HepG2 (cell line): ENCODE measurements around the gene AUH. TPM values are rescaled to one million over a fixed set of nuclear protein-coding genes. Genes with fewer than 3 reads are reported as not detected.

ENCODE experiments used
- BORCS8-MEF2B ChIP-seq: sonication (generic); formaldehyde crosslinking; IDR thresholded peaks from 2 replicates; pipeline ENCODE4 v1.8.0; 2022; ENCODE audit warnings: mild to moderate bottlenecking, missing genetic modification reagents
- FOSL2 ChIP-seq: sonication (generic); formaldehyde crosslinking; IDR thresholded peaks from 2 replicates; pipeline ENCODE4 v1.4.0; 2020; ENCODE audit warnings: missing genetic modification reagents
- HDAC6 ChIP-seq: fragments of 200-600 bp; sonication (generic); IDR thresholded peaks from 2 replicates; pipeline ENCODE4 v1.7.0; 2017; ENCODE audit warnings: mild to moderate bottlenecking, antibody characterized with exemption, low read length, low read depth
- KLF15 ChIP-seq: sonication (generic); formaldehyde crosslinking; IDR thresholded peaks from 2 replicates; pipeline ENCODE4 v1.8.1; 2023; ENCODE audit warnings: borderline replicate concordance, mild to moderate bottlenecking, inconsistent platforms, missing genetic modification reagents, mixed read lengths
- KMT2A ChIP-seq: sonication (generic); formaldehyde crosslinking; IDR thresholded peaks from 2 replicates; pipeline ENCODE4 v1.4.0; 2020; ENCODE audit warnings: missing genetic modification reagents
- MED8 ChIP-seq: sonication (generic); formaldehyde crosslinking; IDR thresholded peaks from 2 replicates; pipeline ENCODE4 v1.8.1; 2023; ENCODE audit warnings: mild to moderate bottlenecking, missing genetic modification reagents; ENCODE audit not compliant: insufficient replicate concordance
- MXI1 ChIP-seq: IDR thresholded peaks from 3 replicates; pipeline ENCODE4 v1.6.1; 2012; ENCODE audit warnings: low read depth, low read length, inconsistent platforms, borderline replicate concordance
- NFE2L1 ChIP-seq: sonication (generic); formaldehyde crosslinking; IDR thresholded peaks from 2 replicates; pipeline ENCODE4 v1.4.0; 2020; ENCODE audit warnings: missing genetic modification reagents, mild to moderate bottlenecking, borderline replicate concordance
- SALL1 ChIP-seq: sonication (generic); formaldehyde crosslinking; IDR thresholded peaks from 2 replicates; pipeline ENCODE4 v1.8.0; 2022; ENCODE audit warnings: mild to moderate bottlenecking, missing genetic modification reagents
- SIX1 ChIP-seq: sonication (generic); formaldehyde crosslinking; IDR thresholded peaks from 2 replicates; pipeline ENCODE4 v1.4.0; 2020; ENCODE audit warnings: missing genetic modification reagents, borderline replicate concordance
- TSC22D2 ChIP-seq: sonication (generic); formaldehyde crosslinking; IDR thresholded peaks from 2 replicates; pipeline ENCODE4 v1.5.1; 2020; ENCODE audit warnings: missing genetic modification reagents, mild to moderate bottlenecking, borderline replicate concordance
- ZNF547 ChIP-seq: sonication (generic); formaldehyde crosslinking; IDR thresholded peaks from 2 replicates; pipeline ENCODE4 v1.5.1; 2020; ENCODE audit warnings: mild to moderate bottlenecking, missing genetic modification reagents
- ZNF619 ChIP-seq: sonication (generic); formaldehyde crosslinking; IDR thresholded peaks from 2 replicates; pipeline ENCODE4 v1.4.0; 2020; ENCODE audit warnings: mild to moderate bottlenecking, missing genetic modification reagents
- ZNF891 ChIP-seq: sonication (generic); formaldehyde crosslinking; IDR thresholded peaks from 2 replicates; pipeline ENCODE4 v1.5.0; 2020; ENCODE audit warnings: mild to moderate bottlenecking, missing genetic modification reagents
- ZSCAN9 ChIP-seq: IDR thresholded peaks from 2 replicates; pipeline ENCODE4 v1.6.1; 2016; ENCODE audit warnings: borderline replicate concordance
- polyA plus RNA-seq, 8 experiments: library from polyadenylated mRNA; depleted of rRNA in 3 of 8; stranded (reverse) in 7 of 8; unstranded in 1 of 8; fragments of >200 nt; fragmentation: Illumina TruSeq in 4 of 8; extraction: Trizol in 4 of 8; gene quantifications; 2 replicates each; pipeline versions ENCODE4 v1.2.1 to v1.2.3, GENCODE V29; 2011 to 2016; ENCODE audit warnings: low read depth in 4 of 8, missing spikeins in 1 of 8, mixed read lengths in 1 of 8; ENCODE audit not compliant: insufficient read depth in 1 of 8
- total RNA-seq, 5 experiments: library from RNA; depleted of rRNA; stranded (reverse); fragments of >200 nt; fragmentation: Illumina TruSeq; extraction: Trizol; gene quantifications; 2 replicates each; pipeline ENCODE4 v1.2.3, GENCODE V29; 2016; ENCODE audit warnings: low read depth in 1 of 5
- TF ChIP-seq, protein P1 (sequence below): sonication (generic); formaldehyde crosslinking; IDR thresholded peaks from 2 replicates; pipeline ENCODE4 v1.4.0; 2020; ENCODE audit warnings: missing genetic modification reagents
- TF ChIP-seq, protein P2 (sequence below): IDR thresholded peaks from 2 replicates; pipeline ENCODE4 v1.6.1; 2016; ENCODE audit warnings: mild to moderate bottlenecking
- TF ChIP-seq, protein P3 (sequence below): sonication (generic); formaldehyde crosslinking; IDR thresholded peaks from 2 replicates; pipeline ENCODE4 v1.4.0; 2020; ENCODE audit warnings: missing genetic modification reagents

Gene AUH
- total and polyA plus RNA-seq, 2 of the 13 experiments (the other 11 are each of a cell fraction or from before 2014, with no cell fraction given): 25.8 to 31.9 TPM

DNA sequence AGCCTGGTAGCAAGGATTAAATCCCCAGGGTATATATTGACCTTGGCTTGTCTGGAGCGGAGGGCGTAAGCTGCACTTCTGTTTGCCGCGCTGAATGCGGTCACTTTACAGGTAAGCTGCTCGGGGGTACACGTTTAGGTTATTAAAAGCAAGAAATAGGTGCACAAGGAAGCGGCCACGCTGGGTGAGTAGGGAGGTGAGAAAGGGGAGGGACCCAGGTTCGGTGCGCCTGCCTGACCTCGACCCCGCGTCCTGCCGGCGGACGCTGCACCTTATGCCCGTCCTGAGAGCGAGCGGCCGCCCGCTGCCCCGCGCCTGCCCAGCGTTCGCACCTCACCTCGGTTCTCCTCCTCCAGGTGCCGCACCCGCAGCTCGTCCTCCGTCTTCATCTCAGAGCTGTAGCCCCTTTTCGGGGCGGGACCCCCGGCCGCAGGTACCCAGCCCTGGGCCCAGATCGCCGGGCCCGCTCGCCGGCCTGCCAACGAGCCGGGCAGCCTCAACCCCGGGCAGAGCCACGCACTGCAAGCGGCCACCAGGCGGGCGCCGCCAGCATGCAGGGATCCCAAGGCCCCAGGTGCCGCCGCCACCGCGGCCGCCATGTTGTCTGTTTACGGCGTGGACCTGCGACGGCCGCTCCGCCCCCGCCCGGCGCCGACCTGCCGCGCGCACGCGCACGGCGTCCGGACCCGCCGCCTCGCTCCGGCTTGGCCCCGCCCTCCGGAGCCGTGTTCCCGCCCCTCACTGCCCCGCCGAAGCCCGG is at the start of gene AUH (continued):
- TF ChIP-seq, protein P1, sequence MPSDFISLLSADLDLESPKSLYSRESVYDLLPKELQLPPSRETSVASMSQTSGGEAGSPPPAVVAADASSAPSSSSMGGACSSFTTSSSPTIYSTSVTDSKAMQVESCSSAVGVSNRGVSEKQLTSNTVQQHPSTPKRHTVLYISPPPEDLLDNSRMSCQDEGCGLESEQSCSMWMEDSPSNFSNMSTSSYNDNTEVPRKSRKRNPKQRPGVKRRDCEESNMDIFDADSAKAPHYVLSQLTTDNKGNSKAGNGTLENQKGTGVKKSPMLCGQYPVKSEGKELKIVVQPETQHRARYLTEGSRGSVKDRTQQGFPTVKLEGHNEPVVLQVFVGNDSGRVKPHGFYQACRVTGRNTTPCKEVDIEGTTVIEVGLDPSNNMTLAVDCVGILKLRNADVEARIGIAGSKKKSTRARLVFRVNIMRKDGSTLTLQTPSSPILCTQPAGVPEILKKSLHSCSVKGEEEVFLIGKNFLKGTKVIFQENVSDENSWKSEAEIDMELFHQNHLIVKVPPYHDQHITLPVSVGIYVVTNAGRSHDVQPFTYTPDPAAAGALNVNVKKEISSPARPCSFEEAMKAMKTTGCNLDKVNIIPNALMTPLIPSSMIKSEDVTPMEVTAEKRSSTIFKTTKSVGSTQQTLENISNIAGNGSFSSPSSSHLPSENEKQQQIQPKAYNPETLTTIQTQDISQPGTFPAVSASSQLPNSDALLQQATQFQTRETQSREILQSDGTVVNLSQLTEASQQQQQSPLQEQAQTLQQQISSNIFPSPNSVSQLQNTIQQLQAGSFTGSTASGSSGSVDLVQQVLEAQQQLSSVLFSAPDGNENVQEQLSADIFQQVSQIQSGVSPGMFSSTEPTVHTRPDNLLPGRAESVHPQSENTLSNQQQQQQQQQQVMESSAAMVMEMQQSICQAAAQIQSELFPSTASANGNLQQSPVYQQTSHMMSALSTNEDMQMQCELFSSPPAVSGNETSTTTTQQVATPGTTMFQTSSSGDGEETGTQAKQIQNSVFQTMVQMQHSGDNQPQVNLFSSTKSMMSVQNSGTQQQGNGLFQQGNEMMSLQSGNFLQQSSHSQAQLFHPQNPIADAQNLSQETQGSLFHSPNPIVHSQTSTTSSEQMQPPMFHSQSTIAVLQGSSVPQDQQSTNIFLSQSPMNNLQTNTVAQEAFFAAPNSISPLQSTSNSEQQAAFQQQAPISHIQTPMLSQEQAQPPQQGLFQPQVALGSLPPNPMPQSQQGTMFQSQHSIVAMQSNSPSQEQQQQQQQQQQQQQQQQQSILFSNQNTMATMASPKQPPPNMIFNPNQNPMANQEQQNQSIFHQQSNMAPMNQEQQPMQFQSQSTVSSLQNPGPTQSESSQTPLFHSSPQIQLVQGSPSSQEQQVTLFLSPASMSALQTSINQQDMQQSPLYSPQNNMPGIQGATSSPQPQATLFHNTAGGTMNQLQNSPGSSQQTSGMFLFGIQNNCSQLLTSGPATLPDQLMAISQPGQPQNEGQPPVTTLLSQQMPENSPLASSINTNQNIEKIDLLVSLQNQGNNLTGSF (CRISPR knock-in tag): 0 out of 2 replicates have a peak, but pooled peaks have one; percentile 42
- TF ChIP-seq SIX1 (CRISPR knock-in tag): no peak
- no peak for TF ChIP-seq KLF15 (CRISPR knock-in tag)
- 0 out of 2 replicates have a peak, but pooled peaks have one; percentile 17 for TF ChIP-seq FOSL2
- TF ChIP-seq ZSCAN9 (CRISPR knock-in tag): no peak
- peak; percentile 53 for TF ChIP-seq SALL1 (CRISPR knock-in tag)
- TF ChIP-seq BORCS8-MEF2B (CRISPR knock-in tag): peak; percentile 73; the same call in 1 of the 2 replicates
- peak; percentile 13 for TF ChIP-seq MED8 (CRISPR knock-in tag)
- TF ChIP-seq, protein P2, sequence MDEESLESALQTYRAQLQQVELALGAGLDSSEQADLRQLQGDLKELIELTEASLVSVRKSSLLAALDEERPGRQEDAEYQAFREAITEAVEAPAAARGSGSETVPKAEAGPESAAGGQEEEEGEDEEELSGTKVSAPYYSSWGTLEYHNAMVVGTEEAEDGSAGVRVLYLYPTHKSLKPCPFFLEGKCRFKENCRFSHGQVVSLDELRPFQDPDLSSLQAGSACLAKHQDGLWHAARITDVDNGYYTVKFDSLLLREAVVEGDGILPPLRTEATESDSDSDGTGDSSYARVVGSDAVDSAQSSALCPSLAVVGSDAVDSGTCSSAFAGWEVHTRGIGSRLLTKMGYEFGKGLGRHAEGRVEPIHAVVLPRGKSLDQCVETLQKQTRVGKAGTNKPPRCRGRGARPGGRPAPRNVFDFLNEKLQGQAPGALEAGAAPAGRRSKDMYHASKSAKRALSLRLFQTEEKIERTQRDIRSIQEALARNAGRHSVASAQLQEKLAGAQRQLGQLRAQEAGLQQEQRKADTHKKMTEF (CRISPR knock-in tag): peak; percentile 74; the same call in 1 of the 2 replicates
- TF ChIP-seq, protein P3, sequence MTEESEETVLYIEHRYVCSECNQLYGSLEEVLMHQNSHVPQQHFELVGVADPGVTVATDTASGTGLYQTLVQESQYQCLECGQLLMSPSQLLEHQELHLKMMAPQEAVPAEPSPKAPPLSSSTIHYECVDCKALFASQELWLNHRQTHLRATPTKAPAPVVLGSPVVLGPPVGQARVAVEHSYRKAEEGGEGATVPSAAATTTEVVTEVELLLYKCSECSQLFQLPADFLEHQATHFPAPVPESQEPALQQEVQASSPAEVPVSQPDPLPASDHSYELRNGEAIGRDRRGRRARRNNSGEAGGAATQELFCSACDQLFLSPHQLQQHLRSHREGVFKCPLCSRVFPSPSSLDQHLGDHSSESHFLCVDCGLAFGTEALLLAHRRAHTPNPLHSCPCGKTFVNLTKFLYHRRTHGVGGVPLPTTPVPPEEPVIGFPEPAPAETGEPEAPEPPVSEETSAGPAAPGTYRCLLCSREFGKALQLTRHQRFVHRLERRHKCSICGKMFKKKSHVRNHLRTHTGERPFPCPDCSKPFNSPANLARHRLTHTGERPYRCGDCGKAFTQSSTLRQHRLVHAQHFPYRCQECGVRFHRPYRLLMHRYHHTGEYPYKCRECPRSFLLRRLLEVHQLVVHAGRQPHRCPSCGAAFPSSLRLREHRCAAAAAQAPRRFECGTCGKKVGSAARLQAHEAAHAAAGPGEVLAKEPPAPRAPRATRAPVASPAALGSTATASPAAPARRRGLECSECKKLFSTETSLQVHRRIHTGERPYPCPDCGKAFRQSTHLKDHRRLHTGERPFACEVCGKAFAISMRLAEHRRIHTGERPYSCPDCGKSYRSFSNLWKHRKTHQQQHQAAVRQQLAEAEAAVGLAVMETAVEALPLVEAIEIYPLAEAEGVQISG: peak; percentile 67; the same call in 1 of the 2 replicates
- peak; percentile 79 for TF ChIP-seq ZNF547
- no peak for TF ChIP-seq HDAC6
- 0 out of 2 replicates have a peak, but pooled peaks have one; percentile 43 for TF ChIP-seq TSC22D2 (CRISPR knock-in tag)
- no peak for TF ChIP-seq NFE2L1
- peak; percentile 78 for TF ChIP-seq ZNF891 (CRISPR knock-in tag)
- TF ChIP-seq ZNF619 (CRISPR knock-in tag): 0 out of 2 replicates have a peak, but pooled peaks have one; percentile 47
- peak; percentile 65; the same call in 1 of the 2 replicates for TF ChIP-seq KMT2A (CRISPR knock-in tag)
- TF ChIP-seq MXI1: peak; percentile 78; the same call in 1 of the 3 replicates
